T47D (cell line): ENCODE results near the gene PYY.

Experiments
- DNase-seq, 2 experiments: peaks; one replicate each; pipeline versions ENCODE4 v3.0.0 to v3.0.0-alpha.2; 2011 to 2012; ENCODE audit warnings: low read depth in 1 of 2, low spot score in 1 of 2
- JUND ChIP-seq: IDR thresholded peaks from 2 replicates; pipeline ENCODE4 v1.6.1; 2012; ENCODE audit warnings: low read depth
- in situ Hi-C: cut with HindIII; loops from 2 replicates; pipeline ENCODE4 v1.10.0; 2016; ENCODE audit warnings: low sequenced_read_pairs, low pct_unique_long_range_greater_than_20kb

Gene PYY

DNA sequence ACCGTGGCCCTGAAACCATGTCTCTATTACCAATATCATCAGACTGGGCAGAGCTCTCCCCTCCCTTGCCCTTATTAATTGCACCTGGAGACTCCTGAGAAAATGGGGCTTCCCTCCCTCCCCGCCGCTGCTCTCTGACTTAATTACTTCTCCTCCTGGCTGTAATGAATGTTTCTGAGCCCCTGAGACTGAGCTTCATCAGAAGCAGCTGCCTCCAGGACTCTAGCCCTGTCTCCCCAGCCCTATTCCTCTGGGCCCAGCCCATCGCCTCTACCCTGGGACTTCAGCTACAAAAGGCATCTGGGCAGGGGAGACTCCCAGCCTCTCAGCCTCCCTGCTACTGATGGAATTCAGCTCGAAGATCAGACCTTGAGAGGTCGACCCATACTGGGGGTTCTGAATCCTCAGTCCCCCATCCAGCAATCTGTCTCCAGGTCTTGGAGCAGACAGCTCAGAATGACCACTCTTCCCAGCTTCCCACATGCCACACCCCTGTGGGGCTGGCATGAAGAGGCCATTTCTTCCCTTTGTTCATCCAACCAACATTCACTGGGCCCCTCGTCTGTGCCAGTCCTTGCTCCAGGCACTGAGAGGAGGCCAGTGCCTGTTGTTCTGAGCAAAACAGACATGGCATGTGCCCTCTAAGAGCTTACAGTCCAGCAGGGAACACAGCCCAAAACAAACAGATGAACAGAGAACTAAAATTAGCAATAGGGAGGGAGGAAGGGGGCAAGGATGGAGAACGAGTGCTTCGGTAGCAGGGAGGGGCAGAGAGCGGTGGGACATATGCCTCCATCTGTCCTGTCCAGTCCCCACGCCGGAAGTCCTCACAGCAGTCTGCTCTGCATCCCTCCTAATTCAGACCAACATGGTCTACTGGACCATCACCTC lies 33.6 kb upstream of the PYY start:
- in situ Hi-C loops, result no loop called here
- TF ChIP-seq JUND, result no peak
- no peak for DNase-seq

DNA sequence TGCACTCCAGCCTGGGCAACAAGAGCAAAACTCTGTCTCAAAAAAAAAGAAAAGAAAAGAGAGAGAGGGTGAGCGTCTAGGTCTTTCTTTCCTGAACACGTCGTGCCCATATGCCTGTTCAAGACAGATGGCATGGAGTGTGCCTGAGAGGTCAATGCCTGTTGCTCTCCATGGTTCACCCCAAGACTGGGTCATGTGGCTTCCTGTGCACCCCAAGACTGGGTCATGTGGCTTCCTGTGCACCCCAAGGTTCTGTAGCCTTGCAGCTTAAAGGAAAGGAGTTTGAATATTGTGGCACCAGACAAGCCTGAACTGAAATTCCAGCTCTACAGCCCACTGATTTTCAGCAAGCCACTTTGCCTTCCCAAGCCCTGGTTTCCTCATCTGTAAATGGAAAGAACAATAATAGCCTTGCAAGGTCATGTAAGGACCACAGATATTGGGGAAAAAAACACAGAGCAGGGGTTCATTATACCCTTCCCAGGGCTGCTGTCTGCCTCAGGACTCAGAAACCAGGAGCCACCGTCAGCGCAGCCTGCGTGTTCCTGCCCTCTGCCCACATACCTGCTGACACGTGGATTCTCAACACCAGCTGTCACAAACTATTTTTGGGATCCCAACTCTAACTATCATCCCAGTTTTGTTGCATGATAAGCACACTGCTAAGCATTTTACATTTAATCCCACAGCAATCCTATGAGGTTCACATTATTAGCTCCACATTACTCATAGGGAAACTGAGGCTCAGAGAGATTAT lies 32.7 kb upstream of the PYY start:
- no peak for DNase-seq
- in situ Hi-C loops, result no loop called here
- TF ChIP-seq JUND, result no peak

DNA sequence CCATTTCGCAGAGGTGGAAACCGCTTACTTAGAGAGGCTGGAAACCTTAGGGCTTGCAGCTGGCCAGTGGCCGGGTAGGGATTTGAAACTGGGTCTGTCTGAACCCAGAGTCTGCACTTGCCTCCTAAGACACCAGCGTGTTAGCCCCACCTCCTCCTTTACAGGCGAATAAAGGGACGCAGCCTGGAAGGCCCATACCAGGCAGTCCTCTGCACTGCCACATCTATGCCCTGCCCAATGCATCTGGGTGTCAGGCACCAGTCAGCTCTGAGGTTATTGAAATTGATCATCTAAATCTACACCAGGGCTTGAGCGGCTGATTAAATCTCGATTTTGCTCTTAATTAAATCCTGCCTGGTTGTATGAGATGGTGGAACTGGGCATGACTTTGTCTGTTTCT lies 30.8 kb upstream of the PYY start:
- DNase-seq, result peak in 1 of 2 experiments; percentile 19
- TF ChIP-seq JUND, result no peak
- in situ Hi-C loops, result no loop called here

DNA sequence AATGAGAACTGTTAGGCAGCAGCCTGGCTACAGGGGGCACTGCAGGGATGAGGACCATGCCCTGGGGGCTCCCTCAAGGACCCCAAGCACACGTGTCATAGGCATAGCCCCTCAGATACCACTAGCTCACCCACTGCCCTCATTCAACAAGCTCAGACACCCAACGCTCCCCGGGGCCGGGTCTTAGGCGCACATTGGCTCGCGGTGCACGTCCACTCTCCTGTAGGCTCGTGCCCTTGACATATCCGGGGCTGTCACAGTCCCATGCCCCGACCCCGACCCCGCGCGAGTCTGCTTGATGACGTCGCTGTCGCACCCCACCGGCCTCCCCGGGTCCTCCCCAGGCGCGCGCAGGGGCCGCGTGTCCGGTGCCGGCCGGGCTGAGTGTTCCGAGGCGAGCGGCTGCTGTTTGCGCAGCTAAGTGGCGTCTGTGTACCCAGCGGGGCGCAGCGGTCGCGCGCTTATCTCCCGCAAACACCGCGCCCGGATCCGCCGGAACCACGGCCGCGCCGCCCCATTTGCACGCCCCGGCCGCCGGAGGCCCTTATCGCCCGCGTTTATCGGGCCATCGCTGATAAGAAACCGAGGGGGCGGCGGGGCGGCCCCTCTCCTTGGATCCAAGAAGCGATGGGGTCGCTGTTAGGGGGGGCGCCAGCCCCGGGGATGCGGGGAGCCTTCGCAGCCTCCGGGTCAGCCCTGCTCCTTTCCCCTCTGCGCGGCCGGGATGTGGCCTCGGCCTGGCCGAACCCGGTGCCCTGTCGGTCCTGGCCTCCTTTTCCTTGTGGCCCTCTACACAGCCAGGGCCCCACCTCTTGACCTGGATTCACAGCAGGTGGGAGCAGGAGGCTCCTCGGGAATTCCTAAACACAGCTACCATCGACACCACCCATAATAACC lies 30.0 kb upstream of the PYY start:
- DNase-seq, result no peak
- TF ChIP-seq JUND, result no peak

DNA sequence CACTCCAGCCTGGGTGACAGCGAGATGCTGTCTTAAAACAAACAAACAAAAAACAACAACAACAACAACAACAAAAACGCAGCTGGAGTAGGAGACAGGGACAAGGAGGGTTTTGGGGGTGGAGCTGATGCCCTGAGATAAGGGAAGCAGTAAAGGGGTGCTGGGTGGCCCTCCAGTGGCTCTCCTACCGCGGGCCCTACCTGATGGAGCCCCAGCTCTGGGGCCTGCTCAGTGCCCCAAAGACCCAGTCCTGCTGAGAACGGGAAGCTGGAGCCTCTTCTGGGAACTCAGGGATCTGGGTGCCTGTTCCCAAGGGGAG lies 29.4 kb upstream of the PYY start:
- DNase-seq, result no peak
- no peak for TF ChIP-seq JUND
- in situ Hi-C loops, result no loop called here

More for the DNA sequence above, 30.0 kb upstream of the PYY start:
- in situ Hi-C loops, result no loop called here

DNA sequence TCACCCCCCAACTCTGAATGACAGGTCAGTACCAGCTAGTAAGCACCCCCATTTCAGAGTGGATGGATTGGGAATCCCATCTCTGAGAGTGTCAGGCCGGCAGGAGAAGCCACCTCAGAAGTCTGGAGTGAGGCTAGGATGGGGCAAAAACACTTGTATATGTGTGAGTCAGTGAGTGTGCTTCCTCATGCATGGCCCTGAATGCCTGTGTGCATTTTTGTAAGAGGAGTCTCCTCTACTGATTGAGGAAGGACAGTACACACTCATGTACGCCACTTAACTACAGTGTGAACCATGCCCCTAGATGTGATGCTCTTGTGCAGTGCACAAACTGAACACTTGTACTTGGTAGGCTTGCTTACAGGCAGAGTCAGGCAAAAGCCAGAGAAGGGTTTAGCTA lies 28.4 kb upstream of the PYY start:
- DNase-seq, result no peak
- in situ Hi-C loops, result no loop called here
- TF ChIP-seq JUND, result no peak

DNA sequence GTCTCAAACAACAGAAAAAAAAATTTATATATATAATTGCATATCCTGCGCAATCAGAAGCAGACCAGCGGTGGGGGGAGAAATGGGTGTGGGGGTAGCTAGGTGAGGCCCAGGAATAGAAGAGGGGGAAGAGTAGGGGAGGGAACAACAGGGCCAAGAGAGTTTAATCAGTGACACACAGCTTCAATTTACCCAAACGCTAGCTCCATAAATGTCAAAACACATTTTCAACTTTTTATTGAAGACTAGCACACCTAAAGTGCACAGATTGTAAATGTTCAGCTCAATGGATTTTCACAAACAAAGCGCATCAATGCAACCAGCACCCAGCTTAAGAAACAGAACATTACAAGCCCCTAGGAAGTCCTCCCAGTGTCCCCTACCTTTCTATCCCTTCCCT lies 25.9 kb upstream of the PYY start:
- in situ Hi-C loops, result no loop called here
- DNase-seq, result no peak

DNA sequence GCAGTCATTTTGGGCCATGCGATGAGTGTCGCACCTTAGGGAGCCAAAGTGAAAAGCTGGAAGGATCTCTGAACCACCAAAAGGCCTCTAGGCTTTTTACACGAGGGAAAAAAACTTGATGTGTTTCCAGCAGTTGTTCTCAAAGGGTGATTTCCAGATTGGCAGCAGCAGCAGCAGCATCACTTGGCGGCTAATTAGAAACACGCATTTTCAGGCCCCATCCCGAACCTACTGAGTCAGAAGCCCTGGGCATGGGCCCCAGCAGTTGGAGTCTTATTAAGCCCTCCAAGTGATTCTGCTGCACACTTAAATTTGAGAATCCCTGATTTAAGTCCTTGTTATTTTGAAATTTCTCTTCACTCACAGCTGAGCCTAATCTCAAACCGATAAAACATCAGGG lies 25.3 kb upstream of the PYY start:
- TF ChIP-seq JUND, result no peak
- DNase-seq, result no peak
- in situ Hi-C loops, result no loop called here

More for the DNA sequence above, 25.9 kb upstream of the PYY start:
- TF ChIP-seq JUND, result no peak

DNA sequence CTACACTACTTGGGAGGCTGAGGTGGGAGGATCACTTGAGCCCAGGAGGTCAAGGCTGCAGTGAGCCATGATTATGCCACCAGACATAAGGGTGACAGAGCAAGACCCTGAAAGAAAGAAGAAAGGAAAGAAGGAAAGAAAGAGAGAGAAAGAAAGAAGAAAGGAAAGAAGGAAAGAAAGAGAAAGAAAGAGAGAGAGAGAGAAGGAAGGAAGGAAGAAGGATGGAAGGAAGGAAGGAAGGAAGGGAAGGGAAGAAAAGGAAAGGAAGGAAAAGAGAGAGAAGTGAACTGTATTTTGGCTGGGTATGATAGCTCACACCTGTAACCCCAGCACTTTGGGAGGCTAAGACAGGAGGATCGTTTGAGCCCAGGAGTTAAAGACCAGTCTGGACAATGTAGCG lies 24.3 kb upstream of the PYY start:
- in situ Hi-C loops, result no loop called here
- TF ChIP-seq JUND, result no peak
- no peak for DNase-seq

DNA sequence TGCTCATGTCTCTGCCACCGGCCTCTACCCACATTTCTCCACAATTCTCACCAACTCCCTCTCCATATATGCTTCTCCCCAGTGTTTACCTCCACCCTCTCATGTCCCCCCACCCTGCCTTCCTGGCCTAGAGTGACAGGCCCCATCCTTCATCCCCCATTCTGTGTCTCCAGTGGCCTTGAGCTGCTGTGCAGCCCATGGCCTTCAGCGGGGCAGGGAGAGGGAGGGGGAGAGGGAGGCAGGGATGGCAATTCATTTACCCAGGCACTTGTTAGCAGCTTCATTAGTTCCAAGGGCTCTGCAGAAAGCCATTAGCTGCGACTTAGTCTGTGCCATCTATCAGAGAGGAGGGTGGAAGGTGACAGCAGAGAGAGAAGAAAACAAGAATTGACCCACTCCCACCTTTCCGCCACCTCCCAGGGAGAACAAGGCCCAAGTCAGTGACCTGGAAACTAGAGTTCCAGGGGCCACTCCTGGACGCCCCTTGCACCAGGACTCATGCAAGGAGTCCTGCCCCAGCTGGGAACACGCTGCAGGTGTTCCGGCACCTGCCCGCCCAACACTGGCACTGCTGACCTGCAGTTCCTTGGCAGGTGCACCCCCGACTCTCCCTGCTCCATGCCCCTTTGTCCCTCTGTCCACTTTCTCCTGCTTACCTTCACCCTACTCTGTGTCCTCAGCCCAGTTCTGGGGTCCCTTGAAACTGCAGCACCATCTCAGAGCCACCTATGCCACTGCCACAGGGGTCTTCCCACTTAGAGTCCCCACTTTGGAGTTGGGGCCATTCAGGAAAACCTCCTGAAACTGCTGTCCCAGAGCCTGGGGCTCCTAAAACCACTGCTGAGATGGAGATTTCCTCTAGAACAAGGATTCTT lies 23.5 kb upstream of the PYY start:
- TF ChIP-seq JUND, result no peak
- DNase-seq, result no peak
- in situ Hi-C loops, result no loop called here

DNA sequence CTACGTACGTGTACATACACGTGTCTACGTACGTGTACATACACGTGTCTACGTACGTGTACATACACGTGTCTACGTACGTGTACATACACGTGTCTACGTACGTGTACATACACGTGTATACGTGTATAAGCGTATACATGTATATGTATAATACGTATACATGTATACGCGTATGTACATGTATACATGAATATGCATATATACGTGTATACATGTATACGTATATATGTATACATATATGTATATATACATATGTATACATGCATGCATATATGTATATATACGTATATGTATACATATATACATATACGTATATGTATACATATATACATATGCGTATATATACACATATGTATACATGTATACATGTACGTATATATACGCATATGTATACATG lies 22.2 kb upstream of the PYY start:
- in situ Hi-C loops, result no loop called here
- DNase-seq, result no peak
- TF ChIP-seq JUND, result no peak
